Measurements from ENCODE around the gene GREB1. TPM values are rescaled to one million over a fixed set of nuclear protein-coding genes. Genes with fewer than 3 reads are reported as not detected.

GREB1 gene
- polyA plus RNA-seq, 1 of the 3 experiments (the other 2 are of a cell fraction): 2.9 TPM

- H2AFZ ChIP-seq (ENCODE audit: low read depth): no peak overlapping the region
- peaks cover 0 to 22% of the 10 kb centered on the region in 2 experiments; a peak in 2 of 4 replicates for H3K4me1 ChIP-seq (ENCODE audit: control insufficient read depth in 1 of 2, insufficient read depth in 2 of 2, low read depth in 1 of 2, low read length in 1 of 2)
- H4K20me1 ChIP-seq (ENCODE audit: insufficient read depth): no peaks in the 10 kb centered on the region
- H3K36me3 ChIP-seq (replicated peaks in 1 of 2; ENCODE audit: control insufficient read depth in 1 of 2, insufficient read depth in 2 of 2, low read length in 1 of 2): no peaks in the 10 kb centered on the region
- no peak overlapping the region for H3K27ac ChIP-seq (ENCODE audit: low read depth in 2 of 2, low read length in 1 of 2)
- H3K9me2 ChIP-seq: no peaks in the 10 kb centered on the region
- ChIA-PET CTCF (interaction anchor here (0.9 to 12.6 kb wide), 5 partner anchors 9 to 80 kb away, joined by 3 to 170 read pairs (median 3); no protein-coding TSS in a partner anchor), POLR2A (no interaction called here)
- no peak for TF ChIP-seq FOXJ3 (CRISPR knock-in tag; IDR thresholded peaks at IDR 0.05)
- TF ChIP-seq JUND (IDR thresholded peaks at IDR 0.05): no peak
- no peak for TF ChIP-seq EZH2phosphoT487 (IDR thresholded peaks at IDR 0.05; ENCODE audit: borderline replicate concordance, low read depth)
- TF ChIP-seq MAX (IDR thresholded peaks at IDR 0.05; ENCODE audit: low read depth): no peak
- no peak for TF ChIP-seq YY1 (IDR thresholded peaks at IDR 0.05; ENCODE audit: low read depth)
- no peak for TF ChIP-seq RFX5 (IDR thresholded peaks at IDR 0.05; ENCODE audit: low read length)
- no peak for TF ChIP-seq RXRA (IDR thresholded peaks at IDR 0.05; ENCODE audit: borderline replicate concordance, low read depth)
- no peak for TF ChIP-seq TEAD4 (IDR thresholded peaks at IDR 0.05; ENCODE audit: borderline replicate concordance, insufficient read depth)
- TF ChIP-seq, protein P1, sequence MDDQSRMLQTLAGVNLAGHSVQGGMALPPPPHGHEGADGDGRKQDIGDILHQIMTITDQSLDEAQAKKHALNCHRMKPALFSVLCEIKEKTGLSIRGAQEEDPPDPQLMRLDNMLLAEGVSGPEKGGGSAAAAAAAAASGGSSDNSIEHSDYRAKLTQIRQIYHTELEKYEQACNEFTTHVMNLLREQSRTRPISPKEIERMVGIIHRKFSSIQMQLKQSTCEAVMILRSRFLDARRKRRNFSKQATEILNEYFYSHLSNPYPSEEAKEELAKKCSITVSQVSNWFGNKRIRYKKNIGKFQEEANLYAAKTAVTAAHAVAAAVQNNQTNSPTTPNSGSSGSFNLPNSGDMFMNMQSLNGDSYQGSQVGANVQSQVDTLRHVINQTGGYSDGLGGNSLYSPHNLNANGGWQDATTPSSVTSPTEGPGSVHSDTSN (IDR thresholded peaks at IDR 0.05): no peak
- no peak for TF ChIP-seq SMC3 (IDR thresholded peaks at IDR 0.05; ENCODE audit: low read depth, low read length)
- TF ChIP-seq ELF1 (IDR thresholded peaks at IDR 0.05): no peak
- WGBS (ENCODE audit: low lambda C conversion rate): 92% methylated on average over 5 of the region's 5 CpGs
- no peaks in the 10 kb centered on the region for H3K27me3 ChIP-seq (ENCODE audit: insufficient read depth)
- peaks cover 7% of the 10 kb centered on the region; the same call in 1 of the 2 replicates for H3K9me3 ChIP-seq
- no peak overlapping the region for H3K9ac ChIP-seq
- no peak overlapping the region for H3K4me3 ChIP-seq (ENCODE audit: low read depth in 2 of 2, low read length in 1 of 2)
- H3F3A ChIP-seq (replicated peaks; ENCODE audit: insufficient read depth): peaks cover 4% of the 10 kb centered on the region
- H3K4me2 ChIP-seq: no peak overlapping the region
- H3K79me2 ChIP-seq (ENCODE audit: insufficient read depth): no peaks in the 10 kb centered on the region
- DNase-seq: no peak
These were observed 33.0 kb upstream of the GREB1 start for GRCh38 chr2:11500702-11501303.

DNA sequence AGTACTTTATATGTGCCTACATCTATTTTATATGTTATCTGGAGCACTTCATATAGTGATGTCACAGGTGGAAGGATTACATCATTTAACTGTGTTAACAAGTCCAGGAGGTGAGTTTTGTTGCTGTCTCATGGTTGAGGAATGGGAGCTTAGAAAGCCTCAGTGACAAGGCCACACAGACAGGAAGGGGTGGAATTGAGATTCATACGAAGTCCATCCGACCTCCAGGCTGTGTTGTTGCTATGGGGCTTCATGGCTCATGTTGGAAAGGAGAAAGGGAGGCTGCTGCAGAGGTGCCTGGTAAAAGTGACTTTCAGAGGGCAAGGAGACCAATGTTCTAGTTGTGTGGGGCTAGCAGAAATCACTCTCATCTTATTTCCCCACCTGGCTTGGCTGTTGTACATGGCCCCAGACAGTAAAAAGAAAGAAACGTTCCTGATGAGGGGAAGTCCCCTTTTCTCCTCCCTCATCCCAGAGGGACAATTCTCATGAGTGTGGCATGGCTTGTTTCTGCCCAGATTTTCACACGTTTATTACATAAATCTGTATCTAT lies 31.0 kb upstream of the GREB1 start:
- Histone ChIP-seq H3K9me3 (peaks cover 7% of the 10 kb centered on the region; the same call in 1 of the 2 replicates), H3K9me2 (no peaks in the 10 kb centered on the region), H3K9ac (no peak overlapping the region), H3K27me3 (ENCODE audit: insufficient read depth) (no peaks in the 10 kb centered on the region), H3K4me1 (ENCODE audit: control insufficient read depth in 1 of 2, insufficient read depth in 2 of 2, low read depth in 1 of 2, low read length in 1 of 2) (peaks cover 0 to 26% of the 10 kb centered on the region in 2 experiments; a peak in 2 of 4 replicates), H3K27ac (ENCODE audit: low read depth in 2 of 2, low read length in 1 of 2) (no peak overlapping the region), H2AFZ (ENCODE audit: low read depth) (no peak overlapping the region), H3K4me2 (no peak overlapping the region), H3K4me3 (ENCODE audit: low read depth in 2 of 2, low read length in 1 of 2) (no peak overlapping the region), H3K79me2 (ENCODE audit: insufficient read depth) (no peaks in the 10 kb centered on the region), H4K20me1 (ENCODE audit: insufficient read depth) (no peaks in the 10 kb centered on the region), H3F3A (replicated peaks; ENCODE audit: insufficient read depth) (no peaks in the 10 kb centered on the region), H3K36me3 (replicated peaks in 1 of 2; ENCODE audit: control insufficient read depth in 1 of 2, insufficient read depth in 2 of 2, low read length in 1 of 2) (no peaks in the 10 kb centered on the region)
- POLR2A ChIA-PET: no interaction called here
- DNase-seq: no peak
- WGBS (ENCODE audit: low lambda C conversion rate): 81% methylated on average over 4 of the region's 4 CpGs
- TF ChIP-seq NFIC (IDR thresholded peaks at IDR 0.05; ENCODE audit: borderline replicate concordance): no peak
- CTCF ChIA-PET: interaction anchor here (1.0 kb wide), 1 partner anchor 371 kb away, joined by 3 read pairs; no protein-coding TSS in a partner anchor
